MM.1S (cell line): Measurements from ENCODE around the gene CCNF.

Source experiments
- DNase-seq: peaks from one replicate; pipeline ENCODE4 v3.0.0-alpha.2; 2015
- H2AFZ ChIP-seq: fragments of 300-600 bp; sonication (generic); 2 replicates; pipeline ENCODE4 v1.6.0; 2016; ENCODE audit warnings: antibody characterized with exemption, low read length
- H3F3A ChIP-seq: fragments of 300-600 bp; sonication (generic); 2 replicates; pipeline ENCODE4 v1.6.1; 2016; ENCODE audit warnings: mild to moderate bottlenecking, antibody characterized with exemption, low read length, moderate library complexity, mixed read lengths; ENCODE audit not compliant: insufficient read depth
- H3K27ac ChIP-seq: fragments of 300-600 bp; sonication (generic); 2 replicates; pipeline ENCODE4 v1.5.1; 2016; ENCODE audit warnings: mild to moderate bottlenecking, low read length
- H3K27me3 ChIP-seq: fragments of 300-600 bp; sonication (generic); replicated peaks from 2 replicates; pipeline ENCODE4 v1.6.0; 2016; ENCODE audit warnings: low read length; ENCODE audit not compliant: insufficient read depth
- H3K36me3 ChIP-seq: fragments of 300-600 bp; sonication (generic); replicated peaks from 2 replicates; pipeline ENCODE4 v1.6.1; 2016; ENCODE audit warnings: mild to moderate bottlenecking, low read length, mixed read lengths; ENCODE audit not compliant: insufficient read depth
- H3K4me1 ChIP-seq: fragments of 300-600 bp; sonication (generic); 2 replicates; pipeline ENCODE4 v1.6.1; 2016; ENCODE audit warnings: low read length, mixed read lengths
- H3K4me2 ChIP-seq: fragments of 300-600 bp; sonication (generic); 2 replicates; pipeline ENCODE4 v1.6.0; 2016; ENCODE audit warnings: low read depth, low read length
- H3K4me3 ChIP-seq: fragments of 300-600 bp; sonication (generic); 2 replicates; pipeline ENCODE4 v1.5.1; 2016; ENCODE audit warnings: low read length, mixed read lengths
- H3K79me2 ChIP-seq: fragments of 300-600 bp; sonication (generic); 2 replicates; pipeline ENCODE4 v1.6.1; 2016; ENCODE audit warnings: mixed run types, low read length, mixed read lengths
- H3K9ac ChIP-seq: fragments of 300-600 bp; sonication (generic); 2 replicates; pipeline ENCODE4 v1.6.1; 2016; ENCODE audit warnings: low read length, mixed read lengths
- H3K9me2 ChIP-seq: fragments of 300-600 bp; sonication (generic); replicated peaks from 2 replicates; pipeline ENCODE4 v1.6.1; 2016; ENCODE audit warnings: mild to moderate bottlenecking, low read length, mixed read lengths; ENCODE audit not compliant: insufficient read depth
- H3K9me3 ChIP-seq: fragments of 300-600 bp; sonication (generic); replicated peaks from 2 replicates; pipeline ENCODE4 v1.6.1; 2016; ENCODE audit warnings: mild to moderate bottlenecking, low read length, mixed read lengths; ENCODE audit not compliant: insufficient read depth
- H4K20me1 ChIP-seq: fragments of 300-600 bp; sonication (generic); 2 replicates; pipeline ENCODE4 v1.6.1; 2016; ENCODE audit warnings: mild to moderate bottlenecking, low read length, moderate library complexity, mixed read lengths; ENCODE audit not compliant: insufficient read depth
- CTCF ChIP-seq: fragments of 300-600 bp; sonication (generic); IDR thresholded peaks from 2 replicates; pipeline ENCODE4 v1.5.1; 2016; ENCODE audit warnings: antibody characterized with exemption, low read length, mixed read lengths
- EZH2 ChIP-seq: fragments of 300-600 bp; sonication (generic); optimal IDR thresholded peaks from 2 replicates; pipeline ENCODE3; 2017; ENCODE audit warnings: low read depth, mild to moderate bottlenecking, antibody characterized with exemption, low read length, mixed read lengths
- EZH2phosphoT487 ChIP-seq: fragments of 300-600 bp; sonication (generic); IDR thresholded peaks from 2 replicates; pipeline ENCODE4 v1.6.1; 2018; ENCODE audit warnings: antibody characterized with exemption, low read length

CCNF gene

GRCh38 chr16:2388875-2389433 is 40.3 kb upstream of the CCNF start:
- Histone ChIP-seq H4K20me1 (no peaks in the 10 kb centered on the region), H3K4me2 (no peak overlapping the region), H3K27ac (no peak overlapping the region), H3K79me2 (no peaks in the 10 kb centered on the region), H3K9ac (no peak overlapping the region), H3K9me3 (no peaks in the 10 kb centered on the region), H3K36me3 (no peaks in the 10 kb centered on the region), H3K9me2 (no peaks in the 10 kb centered on the region), H3K27me3 (no peaks in the 10 kb centered on the region), H3K4me1 (no peaks in the 10 kb centered on the region), H2AFZ (no peak overlapping the region), H3F3A (no peaks in the 10 kb centered on the region), H3K4me3 (no peak overlapping the region)
- DNase-seq: no peak
- TF ChIP-seq EZH2phosphoT487 (no peak), CTCF (no peak), EZH2 (no peak)

GRCh38 chr16:2392025-2392424 is 37.2 kb upstream of the CCNF start:
- Histone ChIP-seq H3K27ac (no peak overlapping the region), H3K9me3 (no peaks in the 10 kb centered on the region), H2AFZ (no peak overlapping the region), H3K9ac (no peak overlapping the region), H3K9me2 (no peaks in the 10 kb centered on the region), H3K79me2 (no peaks in the 10 kb centered on the region), H3K4me3 (no peak overlapping the region), H3K4me2 (no peak overlapping the region), H4K20me1 (no peaks in the 10 kb centered on the region), H3K27me3 (no peaks in the 10 kb centered on the region), H3K36me3 (no peaks in the 10 kb centered on the region), H3F3A (no peaks in the 10 kb centered on the region), H3K4me1 (no peaks in the 10 kb centered on the region)
- TF ChIP-seq EZH2: no peak
- TF ChIP-seq EZH2phosphoT487: no peak
- TF ChIP-seq CTCF: no peak
- DNase-seq: no peak

- H3F3A ChIP-seq: no peaks in the 10 kb centered on the region
- H3K4me1 ChIP-seq: no peaks in the 10 kb centered on the region
- no peaks in the 10 kb centered on the region for H3K79me2 ChIP-seq
- H3K9me3 ChIP-seq: no peaks in the 10 kb centered on the region
- no peak for TF ChIP-seq EZH2
- H3K36me3 ChIP-seq: no peaks in the 10 kb centered on the region
- H3K4me3 ChIP-seq: no peak overlapping the region
- H3K4me2 ChIP-seq: no peak overlapping the region
- no peak for DNase-seq
- H3K27ac ChIP-seq: no peak overlapping the region
- no peak overlapping the region for H3K9ac ChIP-seq
- no peaks in the 10 kb centered on the region for H4K20me1 ChIP-seq
- H3K9me2 ChIP-seq: no peaks in the 10 kb centered on the region
- H2AFZ ChIP-seq: no peak overlapping the region
- H3K27me3 ChIP-seq: no peaks in the 10 kb centered on the region
Observed at GRCh38 chr16:2398520-2398919, 30.7 kb upstream of the CCNF start.

GRCh38 chr16:2404099-2404498 is 25.1 kb upstream of the CCNF start:
- H3K79me2 ChIP-seq: no peaks in the 10 kb centered on the region
- H3K9me3 ChIP-seq: no peaks in the 10 kb centered on the region
- no peak overlapping the region for H3K4me2 ChIP-seq
- no peak overlapping the region for H2AFZ ChIP-seq
- no peak overlapping the region for H3K9ac ChIP-seq
- no peak overlapping the region for H3K4me3 ChIP-seq
- TF ChIP-seq EZH2 (no peak), CTCF (no peak), EZH2phosphoT487 (no peak)
- H3K4me1 ChIP-seq: no peaks in the 10 kb centered on the region
- no peak overlapping the region for H3K27ac ChIP-seq
- no peak for DNase-seq
- H3F3A ChIP-seq: no peaks in the 10 kb centered on the region
- no peaks in the 10 kb centered on the region for H4K20me1 ChIP-seq
- no peaks in the 10 kb centered on the region for H3K9me2 ChIP-seq
- no peaks in the 10 kb centered on the region for H3K36me3 ChIP-seq
- H3K27me3 ChIP-seq: no peaks in the 10 kb centered on the region
